GM12801 (cell line): ENCODE data around the gene EHD1.

Experiments
- TF ChIP-seq, protein P1 (sequence below): IDR thresholded peaks from one replicate; pipeline ENCODE4 v1.5.1; 2011; ENCODE audit warnings: control low read depth; ENCODE audit not compliant: insufficient read length; ENCODE audit errors: extremely low read depth

The EHD1 gene

DNA sequence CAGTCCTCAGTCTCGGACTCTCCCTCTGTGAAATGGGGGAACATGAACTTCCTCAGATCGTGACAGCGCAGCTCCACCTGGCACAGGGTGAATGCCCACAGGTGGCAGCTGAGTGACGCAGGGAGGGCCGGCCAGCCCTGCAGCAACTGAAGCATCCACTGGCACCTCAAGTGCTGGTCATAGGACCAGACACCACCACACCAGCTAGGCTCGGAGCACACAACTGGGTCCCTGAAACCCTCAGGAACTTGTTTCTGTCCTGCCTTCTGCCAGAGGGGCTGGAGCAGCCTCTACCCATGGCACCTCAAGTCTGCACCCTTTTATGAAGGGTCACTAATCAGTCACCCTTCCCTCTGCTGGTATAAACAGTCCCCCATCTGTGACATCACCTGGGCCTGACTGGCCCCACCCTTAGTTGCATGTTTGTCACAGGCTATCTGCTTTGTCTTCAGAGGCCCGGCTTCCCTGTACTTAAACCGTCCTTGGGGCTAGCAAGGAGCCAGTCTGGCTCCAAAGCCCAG is 26.5 kb downstream of the EHD1 start:
- TF ChIP-seq, protein P1, sequence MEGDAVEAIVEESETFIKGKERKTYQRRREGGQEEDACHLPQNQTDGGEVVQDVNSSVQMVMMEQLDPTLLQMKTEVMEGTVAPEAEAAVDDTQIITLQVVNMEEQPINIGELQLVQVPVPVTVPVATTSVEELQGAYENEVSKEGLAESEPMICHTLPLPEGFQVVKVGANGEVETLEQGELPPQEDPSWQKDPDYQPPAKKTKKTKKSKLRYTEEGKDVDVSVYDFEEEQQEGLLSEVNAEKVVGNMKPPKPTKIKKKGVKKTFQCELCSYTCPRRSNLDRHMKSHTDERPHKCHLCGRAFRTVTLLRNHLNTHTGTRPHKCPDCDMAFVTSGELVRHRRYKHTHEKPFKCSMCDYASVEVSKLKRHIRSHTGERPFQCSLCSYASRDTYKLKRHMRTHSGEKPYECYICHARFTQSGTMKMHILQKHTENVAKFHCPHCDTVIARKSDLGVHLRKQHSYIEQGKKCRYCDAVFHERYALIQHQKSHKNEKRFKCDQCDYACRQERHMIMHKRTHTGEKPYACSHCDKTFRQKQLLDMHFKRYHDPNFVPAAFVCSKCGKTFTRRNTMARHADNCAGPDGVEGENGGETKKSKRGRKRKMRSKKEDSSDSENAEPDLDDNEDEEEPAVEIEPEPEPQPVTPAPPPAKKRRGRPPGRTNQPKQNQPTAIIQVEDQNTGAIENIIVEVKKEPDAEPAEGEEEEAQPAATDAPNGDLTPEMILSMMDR, result no peak

DNA sequence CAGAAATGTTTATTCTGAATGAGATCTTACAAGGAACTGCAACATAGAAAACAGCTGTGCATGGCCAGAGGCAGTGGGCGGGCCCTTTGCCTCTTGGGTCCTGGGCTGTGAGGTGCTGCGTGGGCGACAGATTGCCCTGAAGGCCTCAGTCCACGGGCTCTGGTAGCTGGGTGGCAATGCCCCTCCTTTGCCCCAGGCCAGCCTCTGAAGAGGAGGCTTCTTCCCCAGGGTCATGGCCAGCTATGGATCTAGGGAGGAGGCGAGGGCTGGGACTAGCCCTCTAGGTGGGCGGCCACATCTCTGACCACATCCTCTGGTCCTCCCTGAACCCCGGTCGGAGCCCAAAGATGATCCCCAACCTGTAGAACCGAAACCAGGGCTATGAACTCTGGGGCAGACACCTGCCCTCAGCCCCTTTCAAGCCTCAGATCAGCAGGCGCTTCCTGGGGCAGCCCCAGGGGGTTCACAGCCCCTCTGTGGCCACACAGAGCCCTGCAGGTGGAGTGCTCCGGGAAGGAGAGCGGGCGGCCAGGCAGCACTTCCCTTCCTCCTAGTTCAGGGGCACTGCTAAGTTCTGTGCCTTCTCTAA is 27.3 kb downstream of the EHD1 start:
- TF ChIP-seq, protein P1, result no peak

DNA sequence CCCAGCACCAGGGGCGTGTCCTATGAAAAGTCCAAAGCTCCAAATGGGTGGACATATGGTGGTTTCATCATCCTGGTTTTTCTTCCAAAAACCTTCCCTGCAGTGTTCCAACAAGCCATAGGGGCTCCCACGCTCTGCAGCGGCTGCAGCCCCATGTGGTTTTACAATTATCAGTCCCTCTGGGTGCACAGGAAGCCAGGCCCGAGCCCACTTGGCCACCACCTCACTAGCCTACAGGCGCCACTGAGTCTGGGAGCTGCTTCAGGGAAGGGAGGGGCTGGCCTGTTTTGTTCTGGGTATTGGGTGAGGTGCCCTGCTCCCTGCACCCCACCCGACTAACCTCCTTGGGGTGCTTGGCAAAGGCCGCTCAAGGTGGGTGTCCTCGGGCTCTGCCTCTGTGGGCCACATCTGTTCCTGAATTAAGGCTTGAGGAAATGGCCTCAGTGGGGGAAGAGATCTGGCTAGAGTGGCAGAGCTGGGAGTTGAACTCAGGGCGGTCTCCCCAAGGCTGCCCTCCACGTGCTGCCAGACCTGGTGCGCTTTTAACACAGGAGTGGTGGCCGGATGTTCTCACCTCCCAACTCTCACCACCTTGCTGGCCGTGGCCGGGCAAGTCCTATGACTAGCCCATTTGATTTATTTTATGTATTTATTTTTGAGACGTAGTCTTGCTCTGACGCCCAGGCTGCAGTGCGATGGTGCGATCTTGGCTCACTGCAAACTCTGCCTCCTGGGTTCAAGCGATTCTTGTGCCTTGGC is 28.6 kb downstream of the EHD1 start:
- TF ChIP-seq, protein P1, result no peak

DNA sequence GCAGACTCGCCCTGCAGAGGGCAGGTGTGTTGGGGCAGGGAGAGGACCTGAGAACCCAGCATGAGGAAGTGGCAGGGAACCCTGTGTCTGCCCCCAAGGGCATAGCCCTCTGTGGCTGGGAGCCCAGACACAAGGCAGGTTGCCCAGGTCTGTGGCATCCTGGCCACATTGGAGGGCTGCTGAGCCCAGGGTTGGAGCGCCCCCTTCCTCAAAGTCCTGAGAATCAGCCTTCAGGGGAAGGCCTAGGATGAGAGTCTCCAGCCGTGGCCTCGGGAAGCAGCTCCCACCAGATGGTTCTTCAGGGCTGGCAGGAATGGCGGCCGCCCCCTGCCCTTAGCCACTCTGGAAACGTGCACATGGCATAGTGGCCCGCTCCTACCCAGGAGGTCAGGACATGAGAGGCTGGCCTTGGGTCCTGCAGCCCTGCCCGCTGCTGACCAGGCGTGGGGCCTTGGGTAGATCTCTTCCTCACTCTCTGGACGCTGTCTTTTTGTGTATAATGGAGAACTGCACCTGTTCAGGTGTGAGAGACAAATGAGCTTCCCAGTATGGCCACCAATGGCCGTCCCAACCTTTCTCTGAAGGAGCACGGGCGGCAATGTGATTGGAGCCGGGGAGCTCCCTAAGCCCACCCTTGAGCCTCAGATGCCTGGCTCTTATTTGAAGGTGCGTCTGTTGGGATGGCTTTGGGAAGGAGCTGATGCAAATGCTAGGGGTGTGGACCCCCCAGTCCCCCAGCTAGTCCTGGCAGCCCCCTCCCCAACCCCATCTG is 29.4 kb downstream of the EHD1 start:
- TF ChIP-seq, protein P1, result no peak

DNA sequence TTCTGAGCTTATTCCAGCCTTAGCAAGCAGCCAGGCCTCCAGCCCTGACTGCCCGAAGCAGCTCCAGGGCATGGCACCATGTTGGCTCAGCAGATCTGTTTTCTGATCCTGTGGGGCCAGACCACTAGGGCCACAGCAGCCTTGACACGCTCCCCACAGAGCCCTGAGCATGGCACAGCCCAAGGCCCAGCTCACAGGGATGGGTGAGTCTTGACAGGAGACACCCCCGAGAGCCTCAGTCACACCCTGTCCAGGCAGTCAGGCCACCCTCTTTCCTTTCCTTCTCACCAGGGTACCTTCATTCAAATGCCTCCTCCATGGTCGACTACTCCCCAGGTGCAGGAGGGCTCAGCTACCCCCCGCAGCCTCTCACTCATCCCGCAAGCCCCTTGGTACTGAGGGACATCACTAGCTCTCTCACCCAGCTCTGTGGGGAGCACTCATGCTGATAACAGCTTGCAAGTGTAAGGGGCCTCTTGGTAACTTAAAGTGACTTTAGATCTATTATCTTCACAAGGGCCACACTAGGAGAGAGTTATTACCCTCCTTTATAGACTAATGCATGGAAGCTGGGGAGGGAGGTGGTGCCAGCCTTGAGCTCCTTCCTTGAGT is 30.1 kb downstream of the EHD1 start:
- TF ChIP-seq, protein P1, result no peak

DNA sequence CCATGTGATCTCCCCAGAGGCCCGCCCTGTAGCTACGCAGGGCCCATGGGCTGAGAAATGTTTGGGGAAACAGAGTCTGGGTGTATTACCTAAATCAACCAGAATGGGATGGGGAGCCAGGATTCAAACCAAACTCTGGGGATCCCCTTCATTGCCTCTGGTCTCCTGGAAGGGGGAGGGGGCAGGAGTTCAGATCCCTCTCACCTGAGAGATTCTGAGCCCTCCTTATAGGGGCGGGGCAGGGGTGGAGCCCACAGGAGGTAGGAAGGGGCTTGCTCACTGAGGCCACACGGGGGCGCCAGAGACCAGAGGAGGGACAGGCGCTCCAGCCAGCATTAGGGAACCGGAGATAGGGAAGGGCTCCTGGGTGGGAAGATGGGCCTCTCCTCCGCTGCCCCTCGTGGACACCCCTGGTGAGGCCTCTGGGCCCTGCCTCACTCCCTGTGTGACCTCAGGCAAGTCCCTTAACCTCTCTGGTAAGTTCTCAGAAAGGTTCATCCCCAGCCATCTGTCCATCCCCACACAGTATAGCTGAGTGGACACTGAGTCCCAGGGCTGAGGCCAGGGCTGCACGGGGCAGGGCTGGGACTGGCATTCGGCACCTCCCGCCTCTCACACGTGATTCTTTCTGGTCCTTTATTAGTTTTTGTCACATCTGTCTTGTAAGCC is 31.3 kb downstream of the EHD1 start:
- TF ChIP-seq, protein P1, result peak; percentile 51
